HuH-7.5 (cell line): ENCODE data around the gene GTF2I.
"Not testable (repeated sequence)": the region's sequence is repeated elsewhere in the genome, so short reads cannot be mapped to it uniquely, and the experiment has no call there.

Source experiments
- DNase-seq: peaks from one replicate; pipeline ENCODE4 v3.0.0; 2011; ENCODE audit warnings: low spot score

GTF2I gene

GRCh38 chr7:74657692-74658177 lies at the start of gene GTF2I:
Gene GTF2I (plus strand): TSS chr7:74657718. CDS start chr7:74689129, 31,411 bp downstream.
- no peak for DNase-seq

- DNase-seq, result no peak
Measured at GRCh38 chr7:74612015-74612829, 45.3 kb upstream of the GTF2I start.

GRCh38 chr7:74615933-74616780 lies 41.4 kb upstream of the GTF2I start:
- DNase-seq, result no peak

GRCh38 chr7:74617180-74617744 lies 40.3 kb upstream of the GTF2I start:
- no peak for DNase-seq

- DNase-seq, result no peak
Measured at GRCh38 chr7:74619235-74619860, 38.2 kb upstream of the GTF2I start.

- DNase-seq, result no peak
Measured at GRCh38 chr7:74622228-74622749, 35.2 kb upstream of the GTF2I start.

GRCh38 chr7:74623135-74623534 lies 34.4 kb upstream of the GTF2I start:
- no peak for DNase-seq

GRCh38 chr7:74625446-74625845 lies 32.1 kb upstream of the GTF2I start:
- no peak for DNase-seq

- no peak for DNase-seq
Measured at GRCh38 chr7:74627661-74628411, 29.7 kb upstream of the GTF2I start.

GRCh38 chr7:74632505-74632904 lies 25.0 kb upstream of the GTF2I start:
- DNase-seq, result no peak

- no peak for DNase-seq
Measured at GRCh38 chr7:74633451-74633921, 24.0 kb upstream of the GTF2I start.

- no peak for DNase-seq
Measured at GRCh38 chr7:74637745-74638144, 19.8 kb upstream of the GTF2I start.

GRCh38 chr7:74650055-74650454 lies 7.5 kb upstream of the GTF2I start:
- not testable (repeated sequence) for DNase-seq

- DNase-seq, result not testable (repeated sequence)
Measured at GRCh38 chr7:74650493-74651132, 6.9 kb upstream of the GTF2I start.

GRCh38 chr7:74651133-74651504 lies 6.4 kb upstream of the GTF2I start:
- not testable (repeated sequence) for DNase-seq

- peak; percentile 68 for DNase-seq
Measured at GRCh38 chr7:74653686-74654181, 3.8 kb upstream of the GTF2I start.

- DNase-seq, result no peak
Measured at GRCh38 chr7:74654811-74655210, 2.7 kb upstream of the GTF2I start.

GRCh38 chr7:74655324-74655723 lies 2.2 kb upstream of the GTF2I start:
- no peak for DNase-seq

- DNase-seq, result no peak
Measured at GRCh38 chr7:74655768-74656440, 1.6 kb upstream of the GTF2I start.

GRCh38 chr7:74656441-74656836 lies 1.1 kb upstream of the GTF2I start:
- peak; percentile 40 for DNase-seq
